Neural progenitor cell (in vitro differentiated cells): ENCODE measurements around the gene SEMA3G. TPM values are rescaled to one million over a fixed set of nuclear protein-coding genes. Genes with fewer than 3 reads are reported as not detected.
A peak's percentile ranks its signal among the peaks of the same experiment; 100 is the strongest.

ENCODE experiments used
- DNase-seq: peaks from one replicate; pipeline ENCODE4 v3.0.0-alpha.2; 2016; ENCODE audit warnings: low spot score
- H2AFZ ChIP-seq: fragments of 200-600 bp; sonication (generic); replicated peaks from 2 replicates; pipeline ENCODE4 v1.6.1; 2016; ENCODE audit warnings: antibody characterized with exemption
- H3F3A ChIP-seq: fragments of 200-600 bp; sonication (generic); 2 replicates; pipeline ENCODE4 v1.6.1; 2016; ENCODE audit warnings: antibody characterized with exemption, low read depth
- H3K27ac ChIP-seq: fragments of 200-600 bp; sonication (generic); 2 replicates; pipeline ENCODE4 v1.5.1; 2016; ENCODE audit warnings: mild to moderate bottlenecking
- H3K27me3 ChIP-seq: fragments of 200-600 bp; sonication (generic); 2 replicates; pipeline ENCODE4 v1.6.1; 2016; ENCODE audit warnings: mild to moderate bottlenecking, moderate library complexity
- H3K36me3 ChIP-seq: fragments of 200-600 bp; sonication (generic); 2 replicates; pipeline ENCODE4 v1.5.1; 2016
- H3K4me1 ChIP-seq: fragments of 200-600 bp; sonication (generic); 2 replicates; pipeline ENCODE4 v1.6.1; 2016; ENCODE audit warnings: mixed run types
- H3K4me2 ChIP-seq: fragments of 200-600 bp; sonication (generic); 2 replicates; pipeline ENCODE4 v1.6.1; 2016
- H3K4me3 ChIP-seq: fragments of 200-600 bp; sonication (generic); 2 replicates; pipeline ENCODE4 v1.5.1; 2016
- H3K79me2 ChIP-seq: fragments of 200-600 bp; sonication (generic); 2 replicates; pipeline ENCODE4 v1.6.1; 2016; ENCODE audit warnings: low read depth
- H3K9ac ChIP-seq: fragments of 200-600 bp; sonication (generic); 2 replicates; pipeline ENCODE4 v1.6.1; 2016
- H3K9me3 ChIP-seq: fragments of 200-600 bp; sonication (generic); 2 replicates; pipeline ENCODE4 v1.5.1; 2016; ENCODE audit warnings: low read depth
- H4K20me1 ChIP-seq: fragments of 200-600 bp; sonication (generic); 2 replicates; pipeline ENCODE4 v1.6.1; 2016; ENCODE audit warnings: low read depth
- H3K27ac Mint-ChIP-seq: 3 replicates; pipeline ENCODE4 v1.8.0; 2021; ENCODE audit warnings: mixed read lengths
- H3K27me3 Mint-ChIP-seq: 2 replicates; pipeline ENCODE4 v1.8.0; 2022; ENCODE audit warnings: low read depth, mild to moderate bottlenecking, inconsistent platforms, moderate library complexity, mixed read lengths; ENCODE audit not compliant: insufficient read depth
- H3K36me3 Mint-ChIP-seq: 3 replicates; pipeline ENCODE4 v1.8.0; 2021; ENCODE audit warnings: mixed read lengths
- H3K4me1 Mint-ChIP-seq: 3 replicates; pipeline ENCODE4 v1.8.0; 2021; ENCODE audit warnings: mixed read lengths
- H3K4me3 Mint-ChIP-seq: 3 replicates; pipeline ENCODE4 v1.8.0; 2021; ENCODE audit warnings: mild to moderate bottlenecking, moderate library complexity, mixed read lengths
- H3K9me3 Mint-ChIP-seq: 3 replicates; pipeline ENCODE4 v1.8.0; 2020; ENCODE audit warnings: mixed read lengths
- EZH2 ChIP-seq: fragments of 200-600 bp; sonication (generic); IDR thresholded peaks from 2 replicates; pipeline ENCODE4 v1.6.1; 2017; ENCODE audit warnings: antibody characterized with exemption, mild to moderate bottlenecking, moderate library complexity
- EZH2phosphoT487 ChIP-seq: fragments of 200-600 bp; sonication (generic); IDR thresholded peaks from 2 replicates; pipeline ENCODE4 v1.6.1; 2017; ENCODE audit warnings: antibody characterized with exemption
- total RNA-seq: library from RNA; depleted of rRNA; stranded (reverse); fragments of >200 nt; gene quantifications from 2 replicates; pipeline ENCODE4 v1.2.3, GENCODE V29; 2015; ENCODE audit warnings: low replicate concordance
- TF ChIP-seq, protein P1 (sequence below): fragments of 200-600 bp; sonication (generic); IDR thresholded peaks from 2 replicates; pipeline ENCODE4 v1.5.1; 2017; ENCODE audit warnings: antibody characterized with exemption, mild to moderate bottlenecking

The SEMA3G gene
- total RNA-seq, 1 donor from 2014 or later: 0.79 TPM

DNA sequence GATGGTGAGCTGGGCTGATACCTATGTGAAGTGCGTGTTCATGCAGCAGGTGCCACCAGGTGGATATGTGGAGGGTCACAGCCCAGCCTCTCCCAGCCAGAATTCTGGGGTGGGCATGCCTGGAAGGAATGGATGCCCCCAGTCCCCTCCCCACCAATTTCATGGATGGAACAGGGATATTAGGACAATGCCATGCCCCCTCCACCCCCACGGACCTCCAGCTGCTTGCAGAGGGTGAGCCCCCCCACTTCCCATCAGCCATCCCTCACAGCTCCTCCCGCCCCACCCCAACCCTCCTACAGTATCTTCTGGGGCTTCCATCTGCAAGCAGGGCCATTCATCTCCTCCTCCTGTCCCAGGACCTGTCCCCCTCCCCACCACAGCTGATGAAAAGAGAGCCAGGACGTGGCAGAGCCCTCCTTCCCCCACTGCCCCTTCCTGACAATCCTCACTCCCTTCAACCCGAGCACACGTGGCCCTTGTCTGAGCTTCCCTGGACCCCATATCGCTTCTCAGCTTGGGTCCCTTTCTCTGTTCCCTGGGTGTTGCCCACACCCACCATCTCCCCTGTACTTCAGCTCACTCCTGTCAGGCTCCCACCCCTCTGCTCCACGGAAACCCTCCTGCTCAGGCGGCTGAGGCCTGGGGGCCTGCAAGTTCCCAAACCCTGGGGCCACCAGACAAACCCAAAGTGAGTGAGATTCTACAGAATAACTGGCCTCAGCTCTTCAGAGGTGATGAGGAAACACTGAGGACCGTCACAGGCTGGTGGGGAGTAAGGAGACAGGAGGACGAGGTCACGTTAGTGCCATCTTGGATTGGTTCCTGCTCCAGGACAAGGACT is 2.8 kb upstream of the SEMA3G start:
- Histone ChIP-seq H3K27me3 (no peaks in the 10 kb centered on the region), H3K4me3 (no peak overlapping the region), H2AFZ (no peak overlapping the region), H3F3A (no peaks in the 10 kb centered on the region), H3K9ac (no peak overlapping the region), H3K9me3 (no peaks in the 10 kb centered on the region), H3K4me1 (peaks cover 3% of the 10 kb centered on the region), H3K4me2 (no peak overlapping the region), H3K79me2 (no peaks in the 10 kb centered on the region), H4K20me1 (no peaks in the 10 kb centered on the region), H3K36me3 (no peaks in the 10 kb centered on the region), H3K27ac (no peak overlapping the region)
- no peak overlapping the region for H3K27ac Mint-ChIP-seq
- H3K9me3 Mint-ChIP-seq: no peaks in the 10 kb centered on the region
- peaks cover 12% of the 10 kb centered on the region for H3K4me1 Mint-ChIP-seq
- H3K4me3 Mint-ChIP-seq: no peak overlapping the region
- no peak for DNase-seq
- peaks cover 15% of the 10 kb centered on the region for H3K27me3 Mint-ChIP-seq
- no peak for TF ChIP-seq EZH2phosphoT487
- TF ChIP-seq EZH2: no peak
- TF ChIP-seq, protein P1, sequence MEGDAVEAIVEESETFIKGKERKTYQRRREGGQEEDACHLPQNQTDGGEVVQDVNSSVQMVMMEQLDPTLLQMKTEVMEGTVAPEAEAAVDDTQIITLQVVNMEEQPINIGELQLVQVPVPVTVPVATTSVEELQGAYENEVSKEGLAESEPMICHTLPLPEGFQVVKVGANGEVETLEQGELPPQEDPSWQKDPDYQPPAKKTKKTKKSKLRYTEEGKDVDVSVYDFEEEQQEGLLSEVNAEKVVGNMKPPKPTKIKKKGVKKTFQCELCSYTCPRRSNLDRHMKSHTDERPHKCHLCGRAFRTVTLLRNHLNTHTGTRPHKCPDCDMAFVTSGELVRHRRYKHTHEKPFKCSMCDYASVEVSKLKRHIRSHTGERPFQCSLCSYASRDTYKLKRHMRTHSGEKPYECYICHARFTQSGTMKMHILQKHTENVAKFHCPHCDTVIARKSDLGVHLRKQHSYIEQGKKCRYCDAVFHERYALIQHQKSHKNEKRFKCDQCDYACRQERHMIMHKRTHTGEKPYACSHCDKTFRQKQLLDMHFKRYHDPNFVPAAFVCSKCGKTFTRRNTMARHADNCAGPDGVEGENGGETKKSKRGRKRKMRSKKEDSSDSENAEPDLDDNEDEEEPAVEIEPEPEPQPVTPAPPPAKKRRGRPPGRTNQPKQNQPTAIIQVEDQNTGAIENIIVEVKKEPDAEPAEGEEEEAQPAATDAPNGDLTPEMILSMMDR: no peak
- H3K36me3 Mint-ChIP-seq: no peaks in the 10 kb centered on the region

DNA sequence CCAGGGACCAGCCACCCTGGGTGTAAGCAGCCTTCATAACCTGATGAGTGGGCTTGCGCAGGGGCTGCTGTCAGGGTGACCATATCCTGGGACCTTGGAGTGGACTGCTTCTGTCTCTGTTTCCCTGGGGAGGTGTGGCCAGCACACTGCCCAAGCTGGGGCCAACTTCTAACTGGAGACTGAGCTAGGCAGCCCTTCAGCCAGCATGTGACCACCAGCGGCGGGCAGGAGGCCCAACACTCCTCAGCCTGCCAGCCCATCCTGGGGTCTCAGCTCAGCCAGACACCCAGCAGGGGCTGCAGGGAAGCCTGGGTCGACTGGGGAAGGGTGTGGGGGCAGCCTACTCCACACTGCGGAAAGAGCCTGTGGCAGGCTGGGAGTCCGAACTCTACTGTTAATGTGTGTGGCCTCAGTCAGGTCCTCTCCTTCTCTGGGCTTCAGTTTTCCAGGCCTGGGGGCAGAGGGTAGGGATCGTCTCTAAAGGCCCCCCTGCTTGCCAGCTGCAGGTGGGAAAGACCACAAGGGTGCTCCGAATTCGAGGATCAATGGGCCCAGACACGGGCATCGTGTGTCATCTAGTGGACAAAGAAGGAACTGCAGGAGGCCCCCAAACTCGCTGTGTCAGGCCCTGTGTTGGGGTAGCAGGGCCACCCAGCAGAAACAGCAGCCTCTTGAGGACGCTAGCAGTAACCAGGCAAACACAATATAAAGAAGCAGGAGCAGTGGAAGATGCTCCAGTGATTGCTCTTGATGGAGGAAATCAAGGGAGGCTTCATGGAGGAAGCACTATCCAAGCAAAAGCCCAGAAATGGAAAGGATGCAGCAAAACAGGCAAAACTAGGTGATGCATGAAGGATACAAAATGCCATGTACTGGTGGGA is 2.0 kb upstream of the SEMA3G start:
- no peaks in the 10 kb centered on the region for H3F3A ChIP-seq
- Mint-ChIP-seq H3K27ac (no peak overlapping the region), H3K36me3 (no peaks in the 10 kb centered on the region), H3K9me3 (no peaks in the 10 kb centered on the region), H3K27me3 (peaks cover 15% of the 10 kb centered on the region), H3K4me3 (peak overlapping the region; percentile 30), H3K4me1 (peaks cover 12% of the 10 kb centered on the region)
- H3K36me3 ChIP-seq: no peaks in the 10 kb centered on the region
- no peak overlapping the region for H3K27ac ChIP-seq
- no peak overlapping the region for H3K9ac ChIP-seq
- TF ChIP-seq EZH2 (no peak), EZH2phosphoT487 (no peak)
- TF ChIP-seq, protein P1: peak; percentile 99
- no peak overlapping the region for H2AFZ ChIP-seq
- no peaks in the 10 kb centered on the region for H3K27me3 ChIP-seq
- H3K9me3 ChIP-seq: no peaks in the 10 kb centered on the region
- H3K79me2 ChIP-seq: no peaks in the 10 kb centered on the region
- H4K20me1 ChIP-seq: no peaks in the 10 kb centered on the region
- H3K4me2 ChIP-seq: no peak overlapping the region
- H3K4me1 ChIP-seq: no peaks in the 10 kb centered on the region
- peak; percentile 89 for DNase-seq
- no peak overlapping the region for H3K4me3 ChIP-seq

DNA sequence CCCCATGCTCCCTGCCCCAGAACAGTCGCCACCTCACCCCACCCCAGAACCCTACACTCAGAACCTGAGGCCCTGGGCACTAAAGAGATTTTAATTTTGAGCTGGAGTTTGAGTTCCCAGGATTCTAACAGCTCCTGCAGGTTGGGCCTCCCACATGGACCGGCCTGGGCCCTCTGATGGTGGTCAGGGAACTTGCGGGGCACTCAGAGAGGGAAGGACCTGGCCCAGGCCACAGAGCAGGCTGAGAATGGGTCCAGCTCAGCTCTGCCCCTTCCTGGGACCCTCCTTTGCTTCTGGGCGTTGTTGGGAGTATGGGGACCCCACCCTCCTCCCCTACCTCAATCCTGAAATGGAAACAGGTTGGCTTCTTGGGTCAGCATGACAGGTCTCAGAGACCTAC is 1.1 kb upstream of the SEMA3G start:
- Histone ChIP-seq H2AFZ (no peak overlapping the region), H3K4me3 (no peak overlapping the region), H3K4me1 (no peaks in the 10 kb centered on the region), H3K4me2 (no peak overlapping the region), H3K9me3 (no peaks in the 10 kb centered on the region), H3F3A (no peaks in the 10 kb centered on the region), H3K27me3 (no peaks in the 10 kb centered on the region), H4K20me1 (no peaks in the 10 kb centered on the region), H3K27ac (no peak overlapping the region), H3K36me3 (no peaks in the 10 kb centered on the region), H3K79me2 (no peaks in the 10 kb centered on the region), H3K9ac (no peak overlapping the region)
- TF ChIP-seq EZH2phosphoT487: no peak
- TF ChIP-seq, protein P1: no peak
- TF ChIP-seq EZH2: no peak
- Mint-ChIP-seq H3K4me3 (no peak overlapping the region), H3K4me1 (peaks cover 6% of the 10 kb centered on the region), H3K36me3 (no peaks in the 10 kb centered on the region), H3K9me3 (no peaks in the 10 kb centered on the region), H3K27ac (no peak overlapping the region), H3K27me3 (peaks cover 12% of the 10 kb centered on the region)
- no peak for DNase-seq
